Keratinocyte (primary cell): Measurements from ENCODE around the gene MAP4K3. TPM values are rescaled to one million over a fixed set of nuclear protein-coding genes. Genes with fewer than 3 reads are reported as not detected.
"Not testable (repeated sequence)": the region's sequence is repeated elsewhere in the genome, so short reads cannot be mapped to it uniquely, and the experiment has no call there.

ENCODE experiments used
- DNase-seq: peaks from one replicate; pipeline ENCODE4 v3.0.0-alpha.2; 2011; ENCODE audit warnings: low read depth, missing footprints, low spot score
- FAIRE-seq: peaks from 2 replicates; lab custom pipeline; 2011; peaks lifted over from hg19 to GRCh38; lab: Jason Lieb, UNC
- H2AFZ ChIP-seq: 2 replicates; pipeline ENCODE4 v1.6.0; 2012; ENCODE audit warnings: low read length, control low read depth, inconsistent platforms; ENCODE audit not compliant: control insufficient read depth
- H3K27ac ChIP-seq: 2 replicates; pipeline ENCODE4 v1.5.1; 2011; ENCODE audit warnings: low read length; ENCODE audit not compliant: control insufficient read depth, insufficient read depth
- H3K27me3 ChIP-seq: 3 replicates; pipeline ENCODE4 v1.6.0; 2011; ENCODE audit warnings: low read length; ENCODE audit not compliant: control insufficient read depth, insufficient read depth; ENCODE audit errors: extremely low read depth
- H3K36me3 ChIP-seq, 2 experiments: 2 replicates in 1 of 2; 3 replicates in 1 of 2; pipeline ENCODE4 v1.5.1; 2011; ENCODE audit warnings: low read length in 2 of 2, mild to moderate bottlenecking in 1 of 2; ENCODE audit not compliant: control insufficient read depth in 2 of 2, insufficient read depth in 2 of 2; ENCODE audit errors: extremely low read depth in 1 of 2
- H3K4me1 ChIP-seq: 3 replicates; pipeline ENCODE4 v1.5.1; 2011; ENCODE audit warnings: low read length; ENCODE audit not compliant: control insufficient read depth, insufficient read depth; ENCODE audit errors: extremely low read depth
- H3K4me2 ChIP-seq: 3 replicates; pipeline ENCODE4 v1.6.0; 2011; ENCODE audit warnings: low read depth, low read length; ENCODE audit not compliant: control insufficient read depth, insufficient read depth; ENCODE audit errors: extremely low read depth
- H3K4me3 ChIP-seq, 3 experiments: fragments of 200-600 bp in 1 of 3; sonication (generic) in 1 of 3; 2 replicates in 2 of 3; 3 replicates in 1 of 3; pipeline ENCODE4 v1.5.1; 2011 to 2016; ENCODE audit warnings: low read length in 3 of 3, mild to moderate bottlenecking in 3 of 3, control low read depth in 2 of 3, inconsistent platforms in 1 of 3, low read depth in 1 of 3, mixed read lengths in 1 of 3, mixed run types in 1 of 3, moderate library complexity in 1 of 3; ENCODE audit not compliant: control insufficient read depth in 2 of 3, insufficient read depth in 2 of 3; ENCODE audit errors: extremely low read depth in 1 of 3
- H3K79me2 ChIP-seq: 2 replicates; pipeline ENCODE4 v1.6.0; 2012; ENCODE audit warnings: low read length; ENCODE audit not compliant: control insufficient read depth, insufficient read depth
- H3K9ac ChIP-seq: 3 replicates; pipeline ENCODE4 v1.6.0; 2011; ENCODE audit warnings: low read length; ENCODE audit not compliant: control insufficient read depth, insufficient read depth; ENCODE audit errors: extremely low read depth
- H3K9me1 ChIP-seq: 3 replicates; pipeline ENCODE4 v1.6.0; 2011; ENCODE audit warnings: low read length; ENCODE audit not compliant: control insufficient read depth, insufficient read depth; ENCODE audit errors: extremely low read depth
- H3K9me3 ChIP-seq: 2 replicates; pipeline ENCODE4 v1.5.1; 2012; ENCODE audit warnings: low read depth, low read length; ENCODE audit not compliant: control insufficient read depth
- H4K20me1 ChIP-seq: 3 replicates; pipeline ENCODE4 v1.6.0; 2011; ENCODE audit warnings: low read length; ENCODE audit not compliant: control insufficient read depth, insufficient read depth; ENCODE audit errors: extremely low read depth
- EZH2 ChIP-seq: IDR thresholded peaks from one replicate; pipeline ENCODE4 v1.6.1; 2012; ENCODE audit warnings: inconsistent platforms, mild to moderate bottlenecking, low read length, moderate library complexity
- dilution Hi-C: fragments of 300-500 bp; cut with MboI; formaldehyde crosslinking; loops from one replicate; pipeline ENCODE4 v1.7.0; 2020; ENCODE audit warnings: low sequenced_read_pairs; ENCODE audit not compliant: extremely low pct_ligation_motif_present
- polyA plus RNA-seq, 5 experiments: library from polyadenylated mRNA; depleted of rRNA in 3 of 5; stranded (reverse) in 3 of 5; stranded (forward) in 1 of 5; unstranded in 1 of 5; fragments of >200 nt; gene quantifications; 1 replicate in 1 of 5; 2 replicates in 3 of 5; 3 replicates in 1 of 5; pipeline versions ENCODE4 v1.2.1 to v1.2.3, GENCODE V29; 2011 to 2012; ENCODE audit warnings: missing spikeins in 2 of 5, low read depth in 1 of 5, low replicate concordance in 1 of 5
- TF ChIP-seq, protein P1 (sequence below), 3 experiments: IDR thresholded peaks in 1 of 3; conservative IDR thresholded peaks in 1 of 3; optimal IDR thresholded peaks in 1 of 3; 2 replicates in 2 of 3; 3 replicates in 1 of 3; pipeline versions ENCODE3 to v1.5.1; 2011; ENCODE audit warnings: low read length in 3 of 3, mild to moderate bottlenecking in 3 of 3, moderate library complexity in 2 of 3, control low read depth in 1 of 3, inconsistent platforms in 1 of 3; ENCODE audit not compliant: insufficient read depth in 2 of 3; ENCODE audit errors: extremely low read depth in 1 of 3

MAP4K3 gene
- polyA plus RNA-seq, 1 donor (not counting 4 experiments of a cell fraction or from before 2014, with no cell fraction given), result 19.4 TPM

DNA sequence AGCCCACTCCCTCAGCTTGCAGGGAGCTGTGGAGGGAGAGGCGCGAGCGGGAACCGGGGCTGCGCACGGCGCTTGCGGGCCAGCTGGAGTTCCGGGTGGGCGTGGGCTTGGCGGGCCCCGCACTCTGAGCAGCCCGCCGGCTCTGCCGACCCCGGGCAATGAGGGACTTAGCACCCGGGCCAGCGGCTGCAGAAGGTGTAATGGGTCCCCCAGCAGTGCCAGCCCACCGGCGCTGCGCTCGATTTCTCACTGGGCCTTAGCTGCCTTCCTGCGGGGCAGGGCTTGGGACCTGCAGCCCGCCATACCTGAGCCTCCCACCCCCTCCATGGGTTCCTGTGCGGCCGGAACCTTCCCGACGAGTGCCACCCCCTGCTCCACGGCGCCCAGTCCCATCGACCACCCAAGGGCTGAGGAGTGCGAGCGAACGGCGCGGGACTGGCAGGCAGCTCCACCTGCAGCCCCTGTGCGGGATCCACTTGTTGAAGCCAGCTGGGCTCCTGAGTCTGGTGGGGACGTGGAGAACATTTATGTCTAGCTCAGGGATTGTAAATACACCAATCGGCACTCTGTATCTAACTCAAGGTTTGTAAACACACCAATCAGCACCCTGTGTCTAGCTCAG lies 192.7 kb downstream of the MAP4K3 start:
- H2AFZ ChIP-seq, dilution Hi-C loops, H3K4me2 ChIP-seq, FAIRE-seq, H3K4me3 ChIP-seq, H3K36me3 ChIP-seq, H3K9me3 ChIP-seq, H3K79me2 ChIP-seq, H4K20me1 ChIP-seq, DNase-seq, H3K9ac ChIP-seq, H3K27ac ChIP-seq, H3K27me3 ChIP-seq, H3K9me1 ChIP-seq, H3K4me1 ChIP-seq: not testable (repeated sequence)

DNA sequence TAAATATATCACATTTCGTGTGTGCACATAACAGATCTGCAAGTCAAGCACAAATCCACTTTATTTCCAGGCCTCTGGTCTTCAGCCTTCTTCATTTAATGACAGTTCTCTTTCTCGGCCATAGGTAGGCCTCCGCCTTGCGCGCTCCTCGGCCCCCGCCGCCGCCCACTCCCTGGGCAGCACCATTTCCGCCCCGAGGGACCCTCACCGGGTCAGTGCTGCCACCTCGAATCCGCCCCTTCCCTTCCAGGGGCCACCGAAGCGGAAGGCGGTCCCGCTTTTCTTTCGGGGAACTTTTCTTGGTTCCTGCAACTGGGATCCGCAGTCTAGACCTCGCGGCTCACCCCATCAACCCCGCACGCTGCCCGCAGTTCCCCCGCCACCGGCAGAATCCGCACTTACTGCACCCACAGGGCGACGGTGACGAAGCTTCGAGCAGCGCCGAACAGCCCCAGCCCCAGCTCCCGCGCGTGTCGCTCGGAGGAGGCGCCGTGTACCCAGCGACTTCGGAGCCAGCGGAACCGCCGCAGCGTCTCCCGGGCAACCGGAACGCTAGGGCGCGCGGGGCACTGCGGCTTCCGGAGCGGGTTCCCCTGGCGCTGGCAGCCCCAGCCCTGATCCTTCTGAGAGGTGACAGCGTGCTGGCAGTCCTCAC lies 193.5 kb downstream of the MAP4K3 start, which contains the start of gene CDKL4:
Gene CDKL4 (minus strand): TSS at position 502 of the 655 bp plus-strand sequence.
- Histone ChIP-seq H3K9me3 (no peaks in the 10 kb centered on the region), H3K4me2 (peak within 1 kb of the TSS; percentile 16), H4K20me1 (no peaks in the 10 kb centered on the region), H3K27me3 (no peaks in the 10 kb centered on the region), H3K79me2 (no peaks in the 10 kb centered on the region), H3K4me3 (no peak within 1 kb of the TSS), H3K27ac (no peak within 1 kb of the TSS), H2AFZ (no peak within 1 kb of the TSS), H3K4me1 (no peaks in the 10 kb centered on the region), H3K9me1 (no peaks in the 10 kb centered on the region), H3K36me3 (no peaks in the 10 kb centered on the region), H3K9ac (no peak within 1 kb of the TSS)
- no peak for DNase-seq
- TF ChIP-seq, protein P1, sequence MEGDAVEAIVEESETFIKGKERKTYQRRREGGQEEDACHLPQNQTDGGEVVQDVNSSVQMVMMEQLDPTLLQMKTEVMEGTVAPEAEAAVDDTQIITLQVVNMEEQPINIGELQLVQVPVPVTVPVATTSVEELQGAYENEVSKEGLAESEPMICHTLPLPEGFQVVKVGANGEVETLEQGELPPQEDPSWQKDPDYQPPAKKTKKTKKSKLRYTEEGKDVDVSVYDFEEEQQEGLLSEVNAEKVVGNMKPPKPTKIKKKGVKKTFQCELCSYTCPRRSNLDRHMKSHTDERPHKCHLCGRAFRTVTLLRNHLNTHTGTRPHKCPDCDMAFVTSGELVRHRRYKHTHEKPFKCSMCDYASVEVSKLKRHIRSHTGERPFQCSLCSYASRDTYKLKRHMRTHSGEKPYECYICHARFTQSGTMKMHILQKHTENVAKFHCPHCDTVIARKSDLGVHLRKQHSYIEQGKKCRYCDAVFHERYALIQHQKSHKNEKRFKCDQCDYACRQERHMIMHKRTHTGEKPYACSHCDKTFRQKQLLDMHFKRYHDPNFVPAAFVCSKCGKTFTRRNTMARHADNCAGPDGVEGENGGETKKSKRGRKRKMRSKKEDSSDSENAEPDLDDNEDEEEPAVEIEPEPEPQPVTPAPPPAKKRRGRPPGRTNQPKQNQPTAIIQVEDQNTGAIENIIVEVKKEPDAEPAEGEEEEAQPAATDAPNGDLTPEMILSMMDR (optimal IDR thresholded peaks at IDR 0.05 in 1 of 3, IDR thresholded peaks at IDR 0.05 in 1 of 3, conservative IDR thresholded peaks at IDR 0.05 in 1 of 3; ENCODE audit: extremely low read depth in 1 of 3, insufficient read depth in 2 of 3, low read length in 3 of 3), result no peak
- no peak for TF ChIP-seq EZH2
- dilution Hi-C loops, result no loop called here
- FAIRE-seq, result no peak
